HT1080 (cell line): ENCODE results near the gene COL4A1. TPM values are rescaled to one million over a fixed set of nuclear protein-coding genes. Genes with fewer than 3 reads are reported as not detected.

ENCODE experiments used
- small RNA-seq: library from RNA; depleted of rRNA; stranded (forward); fragments of <200 nt; gene quantifications from one replicate; pipeline ENCODE3, GENCODE V24; 2014
- total RNA-seq: library from RNA; depleted of rRNA; stranded (reverse); fragments of >200 nt; shearing (Covaris generic); gene quantifications from 2 replicates; pipeline ENCODE4 v1.2.3, GENCODE V29; 2014; rRNA removed

The COL4A1 gene
- total RNA-seq, 1 experiment from 2014 or later: 146 TPM

Small RNA genes lying within 50 kb of the gene (small RNA-seq; reads per million reads assigned to genes)
- gene MIR8073: not detected

Other genes with a start within 250 kb of the COL4A1 start
- gene COL4A2, start 127 bp upstream of the COL4A1 start, total RNA-seq: 219 and 244 TPM in 2 replicates